ENCODE data around the gene ROR2. TPM values are rescaled to one million over a fixed set of nuclear protein-coding genes. Genes with fewer than 3 reads are reported as not detected.

Gene ROR2
- total RNA-seq, 1 donor from 2014 or later: 0.32 TPM

GRCh38 chr9:91744114-91744513 lies 205.9 kb downstream of the ROR2 start:
- intact Hi-C loops (cut with DNase I): no loop called here
- TF ChIP-seq CTCF (IDR thresholded peaks at IDR 0.05): no peak

GRCh38 chr9:91741522-91741921 lies 208.5 kb downstream of the ROR2 start:
- Histone ChIP-seq H3K4me1 (no peaks in the 10 kb centered on the region), H3K36me3 (no peaks in the 10 kb centered on the region), H3K27ac (no peak overlapping the region), H3K9me3 (no peaks in the 10 kb centered on the region), H3K27me3 (no peaks in the 10 kb centered on the region), H3K4me3 (no peak overlapping the region)
- TF ChIP-seq CTCF (IDR thresholded peaks at IDR 0.05): no peak
- intact Hi-C loops (cut with DNase I): no loop called here
- no peak for DNase-seq (ENCODE audit: low spot score in 2 of 2)

More at GRCh38 chr9:91744114-91744513, 205.9 kb downstream of the ROR2 start:
- H3K27me3 ChIP-seq: no peaks in the 10 kb centered on the region
- DNase-seq (ENCODE audit: low spot score in 2 of 2): no peak
- no peaks in the 10 kb centered on the region for H3K36me3 ChIP-seq
- no peak overlapping the region for H3K4me3 ChIP-seq
- no peak overlapping the region for H3K27ac ChIP-seq
- H3K4me1 ChIP-seq: no peaks in the 10 kb centered on the region
- no peaks in the 10 kb centered on the region for H3K9me3 ChIP-seq

- DNase-seq (ENCODE audit: low spot score in 2 of 2): no peak
- Histone ChIP-seq H3K36me3 (no peaks in the 10 kb centered on the region), H3K9me3 (no peaks in the 10 kb centered on the region), H3K4me3 (no peak overlapping the region), H3K4me1 (no peaks in the 10 kb centered on the region), H3K27me3 (no peaks in the 10 kb centered on the region), H3K27ac (no peak overlapping the region)
- TF ChIP-seq CTCF (IDR thresholded peaks at IDR 0.05): no peak
- intact Hi-C loops (cut with DNase I): no loop called here
These were observed 209.3 kb downstream of the ROR2 start for GRCh38 chr9:91740701-91741100.

GRCh38 chr9:91736898-91737601 lies 213.0 kb downstream of the ROR2 start:
- intact Hi-C loops (cut with DNase I): no loop called here
- Histone ChIP-seq H3K27ac (no peak overlapping the region), H3K4me1 (no peaks in the 10 kb centered on the region), H3K36me3 (no peaks in the 10 kb centered on the region), H3K9me3 (no peaks in the 10 kb centered on the region), H3K27me3 (no peaks in the 10 kb centered on the region), H3K4me3 (no peak overlapping the region)
- no peak for DNase-seq (ENCODE audit: low spot score in 2 of 2)
- TF ChIP-seq CTCF (IDR thresholded peaks at IDR 0.05): no peak

GRCh38 chr9:91736311-91736710 lies 213.7 kb downstream of the ROR2 start:
- H3K4me3 ChIP-seq: no peak overlapping the region
- no peak for DNase-seq (ENCODE audit: low spot score in 2 of 2)
- H3K36me3 ChIP-seq: no peaks in the 10 kb centered on the region
- H3K27ac ChIP-seq: no peak overlapping the region
- no peaks in the 10 kb centered on the region for H3K4me1 ChIP-seq
- H3K9me3 ChIP-seq: no peaks in the 10 kb centered on the region
- no peaks in the 10 kb centered on the region for H3K27me3 ChIP-seq
- no peak for TF ChIP-seq CTCF (IDR thresholded peaks at IDR 0.05)
- intact Hi-C loops (cut with DNase I): no loop called here

GRCh38 chr9:91735049-91735448 lies 215.0 kb downstream of the ROR2 start:
- H3K4me3 ChIP-seq: no peak overlapping the region
- H3K27ac ChIP-seq: no peak overlapping the region
- intact Hi-C loops (cut with DNase I): no loop called here
- no peak for TF ChIP-seq CTCF (IDR thresholded peaks at IDR 0.05)
- H3K4me1 ChIP-seq: no peaks in the 10 kb centered on the region
- no peaks in the 10 kb centered on the region for H3K36me3 ChIP-seq
- H3K27me3 ChIP-seq: no peaks in the 10 kb centered on the region
- no peak for DNase-seq (ENCODE audit: low spot score in 2 of 2)
- H3K9me3 ChIP-seq: no peaks in the 10 kb centered on the region

Data from ascending aorta (tissue), 2 donors.